Activated T-helper 1 cell treated with Interleukin-2 at 50 U/mL for 16 hours (primary cell): ENCODE data around the gene NEURL1.
"Not testable (repeated sequence)": the region's sequence is repeated elsewhere in the genome, so short reads cannot be mapped to it uniquely, and the experiment has no call there.

Experiments
- DNase-seq: peaks from one replicate; pipeline ENCODE4 v3.0.0-alpha.2; 2020; ENCODE audit warnings: low read depth

Gene NEURL1

DNA sequence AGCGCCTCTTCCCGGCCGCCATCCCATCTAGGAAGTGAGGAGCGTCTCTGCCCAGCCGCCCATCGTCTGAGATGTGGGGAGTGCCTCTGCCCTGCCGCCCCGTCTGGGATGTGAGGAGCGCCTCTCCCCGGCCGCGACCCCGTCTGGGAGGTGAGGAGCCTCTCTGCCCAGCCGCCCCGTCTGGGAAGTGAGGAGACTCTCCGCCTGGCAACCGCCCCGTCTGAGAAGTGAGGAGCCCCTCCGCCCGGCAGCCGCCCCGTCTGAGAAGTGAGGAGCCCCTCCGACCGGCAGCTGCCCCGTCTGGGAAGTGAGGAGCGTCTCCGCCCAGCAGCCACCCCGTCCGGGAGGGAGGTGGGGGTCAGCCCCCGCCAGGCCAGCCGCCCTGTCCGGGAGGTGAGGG, 113.5 kb downstream of the NEURL1 start:
- not testable (repeated sequence) for DNase-seq

GRCh38 chr10:103608056-103608455, 114.6 kb downstream of the NEURL1 start:
- DNase-seq: not testable (repeated sequence)

GRCh38 chr10:103609231-103610082, 116.0 kb downstream of the NEURL1 start:
- no peak for DNase-seq

- no peak for DNase-seq
These were observed 116.6 kb downstream of the NEURL1 start for GRCh38 chr10:103610083-103610472.

GRCh38 chr10:103610921-103611511, 117.5 kb downstream of the NEURL1 start:
- DNase-seq: no peak

GRCh38 chr10:103612462-103613365, 119.2 kb downstream of the NEURL1 start:
- no peak for DNase-seq

GRCh38 chr10:103613616-103614015, 120.1 kb downstream of the NEURL1 start:
- DNase-seq: no peak

DNA sequence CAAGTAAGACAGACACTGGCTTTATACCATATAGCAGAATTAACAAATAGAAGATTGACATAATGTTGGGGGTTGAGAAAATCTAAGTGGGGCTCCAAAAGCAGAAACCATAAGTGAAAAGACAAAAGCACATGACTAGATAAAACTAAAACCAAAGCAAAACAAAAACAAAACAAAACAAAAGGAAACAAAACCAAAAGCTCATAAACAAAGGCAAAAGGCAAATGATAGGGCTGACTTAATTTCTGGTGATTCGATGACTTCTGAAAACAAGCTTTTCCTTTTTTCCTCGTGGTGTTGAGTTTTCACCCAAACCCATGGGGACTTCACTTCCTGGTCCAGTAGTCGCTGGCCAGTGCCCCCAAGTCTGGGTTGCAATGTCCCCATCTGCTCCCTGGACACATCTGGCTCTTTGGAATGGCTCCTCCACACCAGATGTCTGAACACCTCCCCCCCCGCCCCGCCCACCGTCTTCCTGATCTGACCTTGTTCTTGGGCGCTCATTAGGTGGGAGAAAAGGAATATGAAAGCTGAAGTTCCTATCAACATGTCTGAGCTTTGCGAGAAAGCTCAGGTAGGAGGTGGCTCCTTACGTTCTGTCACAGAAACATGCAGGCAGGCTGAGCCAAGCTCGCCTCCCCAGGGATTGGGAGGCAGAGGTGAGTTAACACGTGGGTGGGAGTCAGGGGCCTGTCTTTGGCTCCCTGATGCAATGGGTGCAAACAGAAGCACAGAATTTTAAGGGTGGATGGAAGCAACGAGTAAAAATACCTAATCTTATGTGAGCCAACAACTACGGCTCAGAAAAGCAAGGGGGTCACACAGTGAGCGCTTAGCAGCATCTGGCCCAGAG, 121.0 kb downstream of the NEURL1 start:
- no peak for DNase-seq

- no peak for DNase-seq
These were observed 123.4 kb downstream of the NEURL1 start for GRCh38 chr10:103616705-103617601.

DNA sequence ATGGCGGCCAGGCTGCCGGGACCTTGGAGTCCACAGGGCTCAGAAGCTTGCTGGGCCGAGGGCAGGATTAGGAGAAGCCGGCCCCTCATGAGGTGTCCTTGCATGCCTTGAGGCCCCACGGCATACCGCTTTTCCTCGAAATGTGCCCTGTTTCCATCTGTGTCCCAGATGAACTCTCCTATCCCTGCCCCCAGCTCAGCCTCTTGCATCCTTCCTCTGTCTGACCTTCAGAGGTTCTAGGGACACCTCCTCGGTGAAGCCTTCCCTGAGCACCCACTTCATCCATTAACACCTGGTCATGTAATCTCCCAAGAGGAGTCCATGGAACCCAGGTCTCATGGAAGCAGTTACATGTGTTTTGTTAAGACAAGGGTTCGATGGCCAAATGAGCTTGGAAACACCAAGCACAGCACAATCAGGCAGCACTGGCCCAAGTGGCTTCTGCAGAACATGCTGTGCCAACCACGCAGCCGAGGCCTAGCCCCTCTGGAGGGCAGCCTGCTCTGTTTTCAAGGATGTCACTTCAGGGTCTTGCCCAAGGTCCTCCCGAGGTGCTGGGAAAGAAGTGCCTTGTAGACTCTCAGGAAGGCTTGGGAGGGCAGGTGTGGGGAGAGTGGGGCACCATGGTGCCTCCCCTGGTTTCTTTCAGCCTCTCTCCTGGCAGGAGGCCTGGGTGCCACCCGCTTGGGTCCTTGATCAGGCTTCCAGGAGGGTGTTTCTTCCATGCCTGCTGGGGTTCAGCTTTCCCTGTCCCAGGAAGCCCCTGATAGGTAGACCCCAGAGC, 124.3 kb downstream of the NEURL1 start:
- DNase-seq: no peak

- DNase-seq: no peak
These were observed 125.3 kb downstream of the NEURL1 start for GRCh38 chr10:103618575-103619423.

- DNase-seq: no peak
These were observed 126.2 kb downstream of the NEURL1 start for GRCh38 chr10:103619424-103620351.

GRCh38 chr10:103620352-103620740, 126.8 kb downstream of the NEURL1 start:
- no peak for DNase-seq

- no peak for DNase-seq
These were observed 127.6 kb downstream of the NEURL1 start for GRCh38 chr10:103620891-103621782.

DNA sequence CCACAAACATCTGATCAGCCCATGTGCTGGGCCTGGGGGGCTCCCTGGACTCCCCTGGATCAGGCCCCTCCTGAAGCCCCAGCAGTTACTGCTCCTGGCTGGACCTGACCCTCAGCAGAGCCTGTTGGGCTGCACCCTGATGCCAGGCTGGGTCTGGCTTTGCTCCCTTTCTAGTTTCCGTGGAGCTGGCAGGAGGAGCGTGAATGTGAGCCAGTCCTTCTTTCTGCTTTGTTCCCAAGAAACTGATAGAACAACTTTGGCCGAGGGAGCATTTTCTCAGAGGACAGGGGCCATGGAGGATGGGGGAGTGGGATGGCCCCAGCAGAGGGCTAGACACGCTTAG, 128.2 kb downstream of the NEURL1 start:
- DNase-seq: no peak

DNA sequence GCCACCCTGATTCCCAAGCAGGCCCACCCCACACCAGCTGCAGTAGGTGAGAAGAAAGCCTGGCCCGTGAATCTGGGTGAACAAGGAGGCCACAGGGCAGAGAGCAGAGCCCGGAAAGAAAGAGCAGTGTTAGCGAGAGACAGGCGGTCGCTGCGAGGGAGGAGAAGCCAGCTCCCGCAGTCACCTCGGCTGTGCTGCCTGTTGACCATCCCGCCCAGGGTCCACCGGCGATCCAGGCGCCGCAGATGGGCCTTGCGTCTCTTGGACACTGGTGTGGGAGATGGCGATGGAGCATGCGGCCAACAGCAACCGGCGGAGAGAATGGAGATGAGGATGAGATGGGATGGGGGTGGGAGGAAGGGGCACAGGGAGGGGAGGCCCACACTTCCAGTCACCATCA, 128.8 kb downstream of the NEURL1 start:
- DNase-seq: no peak
